Gastroesophageal sphincter (tissue), 4 donors: Measurements from ENCODE around the gene NTN3. TPM values are rescaled to one million over a fixed set of nuclear protein-coding genes. Genes with fewer than 3 reads are reported as not detected.
A peak's percentile ranks its signal among the peaks of the same experiment; 100 is the strongest.

Experiments
- ATAC-seq: fragments of 150-250 bp; one replicate; pipeline ENCODE4 v1.9.1; 2016; ENCODE audit warnings: mild to moderate bottlenecking, moderate library complexity
- H3K27ac ChIP-seq, 4 donors: fragments of 200-600 bp; sonication (generic) in 3 of 4; 1 replicate in 3 of 4; 2 replicates in 1 of 4; pipeline ENCODE4 v1.5.1; 2016 to 2019
- H3K27me3 ChIP-seq: fragments of 200-600 bp; sonication (generic); one replicate; pipeline ENCODE4 v1.5.1; 2019
- H3K36me3 ChIP-seq, 2 donors: fragments of 200-600 bp; sonication (generic); one replicate each; pipeline ENCODE4 v1.5.1; 2019; ENCODE audit warnings: control low read depth in 1 of 2
- H3K4me1 ChIP-seq, 3 donors: fragments of 200-600 bp; sonication (generic); 1 replicate in 2 of 3; 2 replicates in 1 of 3; pipeline ENCODE4 v1.5.1; 2016 to 2019; ENCODE audit warnings: control low read depth in 2 of 3
- H3K4me3 ChIP-seq, 2 donors: fragments of 200-600 bp; sonication (generic); one replicate each; pipeline ENCODE4 v1.5.1; 2019; ENCODE audit warnings: mild to moderate bottlenecking in 1 of 2, moderate library complexity in 1 of 2
- H3K9me3 ChIP-seq, 3 donors: fragments of 200-600 bp; sonication (generic); one replicate each; pipeline ENCODE4 v1.5.1; 2017 to 2019; ENCODE audit warnings: control low read depth in 2 of 3
- EP300 ChIP-seq: sonication (generic); formaldehyde crosslinking; IDR thresholded peaks from one replicate; pipeline ENCODE4 v1.6.1; 2017; ENCODE audit warnings: antibody characterized with exemption, mild to moderate bottlenecking
- POLR2A ChIP-seq, 2 donors: fragments of 450-650 bp; IDR thresholded peaks; one replicate each; pipeline ENCODE4 v1.6.1; 2017; ENCODE audit warnings: antibody characterized with exemption in 2 of 2, mild to moderate bottlenecking in 2 of 2, moderate library complexity in 1 of 2
- POLR2AphosphoS5 ChIP-seq: sonication (generic); formaldehyde crosslinking; IDR thresholded peaks from one replicate; pipeline ENCODE4 v1.6.1; 2017; ENCODE audit warnings: antibody characterized with exemption
- WGBS, 2 donors: methylation state at CpG; one replicate each; pipeline ENCODE4 v1.1.5; 2018; ENCODE audit warnings: low coverage in 1 of 2; 5-methylcytosine and 5-hydroxymethylcytosine counted together
- total RNA-seq, 4 donors: library from RNA; depleted of rRNA; stranded (reverse); fragments of >200 nt; gene quantifications; one replicate each; pipeline ENCODE4 v1.1.0, GENCODE V29; 2016
- TF ChIP-seq, protein P1 (sequence below), 4 experiments: fragments of 200-600 bp in 2 of 4; fragments of 450-650 bp in 2 of 4; sonication (generic) in 1 of 4; IDR thresholded peaks; one replicate each; pipeline ENCODE4 v1.5.1; 2017 to 2019; ENCODE audit warnings: antibody characterized with exemption in 4 of 4, mild to moderate bottlenecking in 2 of 4, moderate library complexity in 2 of 4

NTN3 gene
- total RNA-seq, 4 donors from 2014 or later, result not detected

DNA sequence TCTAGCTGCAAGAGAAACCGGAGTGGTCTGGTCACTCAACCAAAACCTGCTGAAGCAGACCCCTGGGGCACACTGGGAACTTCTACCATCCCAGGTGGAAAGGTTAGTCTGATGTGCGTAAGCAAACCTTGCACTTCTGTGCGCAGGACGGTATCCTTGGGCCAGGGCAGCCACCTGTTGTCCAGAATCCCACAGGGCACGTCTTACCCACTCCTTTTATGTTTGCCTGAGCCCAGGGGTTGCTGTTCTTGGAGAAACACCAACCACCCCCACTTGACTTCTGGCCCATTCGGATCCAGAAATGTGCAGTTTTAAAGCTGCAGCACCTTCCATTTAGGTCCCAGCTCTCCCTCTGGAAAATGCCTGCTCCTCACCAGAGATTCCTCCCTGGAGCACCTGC, 22.5 kb downstream of the NTN3 start:
- TF ChIP-seq EP300 (no peak), POLR2AphosphoS5 (no peak), POLR2A (IDR thresholded peaks at IDR 0.05) (no peak)
- TF ChIP-seq, protein P1, sequence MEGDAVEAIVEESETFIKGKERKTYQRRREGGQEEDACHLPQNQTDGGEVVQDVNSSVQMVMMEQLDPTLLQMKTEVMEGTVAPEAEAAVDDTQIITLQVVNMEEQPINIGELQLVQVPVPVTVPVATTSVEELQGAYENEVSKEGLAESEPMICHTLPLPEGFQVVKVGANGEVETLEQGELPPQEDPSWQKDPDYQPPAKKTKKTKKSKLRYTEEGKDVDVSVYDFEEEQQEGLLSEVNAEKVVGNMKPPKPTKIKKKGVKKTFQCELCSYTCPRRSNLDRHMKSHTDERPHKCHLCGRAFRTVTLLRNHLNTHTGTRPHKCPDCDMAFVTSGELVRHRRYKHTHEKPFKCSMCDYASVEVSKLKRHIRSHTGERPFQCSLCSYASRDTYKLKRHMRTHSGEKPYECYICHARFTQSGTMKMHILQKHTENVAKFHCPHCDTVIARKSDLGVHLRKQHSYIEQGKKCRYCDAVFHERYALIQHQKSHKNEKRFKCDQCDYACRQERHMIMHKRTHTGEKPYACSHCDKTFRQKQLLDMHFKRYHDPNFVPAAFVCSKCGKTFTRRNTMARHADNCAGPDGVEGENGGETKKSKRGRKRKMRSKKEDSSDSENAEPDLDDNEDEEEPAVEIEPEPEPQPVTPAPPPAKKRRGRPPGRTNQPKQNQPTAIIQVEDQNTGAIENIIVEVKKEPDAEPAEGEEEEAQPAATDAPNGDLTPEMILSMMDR (IDR thresholded peaks at IDR 0.05), result no peak
- ATAC-seq, result no peak
- Histone ChIP-seq H3K9me3 (no peaks in the 10 kb centered on the region), H3K4me3 (no peak overlapping the region), H3K36me3 (peaks cover 0 to 49% of the 10 kb centered on the region in 2 donors), H3K4me1 (peaks cover 0 to 19% (median 15%) of the 10 kb centered on the region in 3 donors), H3K27ac (no peak overlapping the region), H3K27me3 (no peaks in the 10 kb centered on the region)
- 95 to 96% methylated on average over 5 to 6 of the region's 6 CpGs for WGBS, 2 donors

DNA sequence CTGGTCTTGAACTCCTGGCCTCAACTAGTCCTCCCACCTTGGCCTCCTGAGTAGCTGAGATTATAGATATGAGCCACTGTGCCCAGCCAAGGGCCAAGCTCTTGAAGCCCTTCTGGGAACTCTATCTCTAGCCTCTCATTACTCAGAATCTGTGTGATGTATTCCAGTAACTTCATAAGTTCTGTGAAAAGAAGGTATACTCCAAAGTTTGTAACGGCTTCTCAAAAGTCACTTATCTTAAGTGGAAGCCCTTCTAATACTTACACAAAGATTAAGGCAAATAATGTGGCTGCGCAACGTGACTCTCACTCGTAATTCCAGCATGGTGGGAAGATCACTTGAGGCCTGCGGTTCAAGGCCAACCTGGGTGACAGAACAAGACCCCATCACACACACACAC, 23.5 kb downstream of the NTN3 start:
- Histone ChIP-seq H3K27me3 (no peaks in the 10 kb centered on the region), H3K36me3 (peaks cover 0 to 59% of the 10 kb centered on the region in 2 donors), H3K9me3 (no peaks in the 10 kb centered on the region), H3K4me3 (no peak overlapping the region), H3K27ac (no peak overlapping the region), H3K4me1 (peaks cover 0 to 27% (median 15%) of the 10 kb centered on the region in 3 donors)
- WGBS, 2 donors, result 86 to 91% methylated on average over 5 of the region's 5 CpGs
- no peak for ATAC-seq
- no peak for TF ChIP-seq POLR2AphosphoS5
- TF ChIP-seq, protein P1 (IDR thresholded peaks at IDR 0.05), result no peak
- no peak for TF ChIP-seq EP300
- TF ChIP-seq POLR2A (IDR thresholded peaks at IDR 0.05), result no peak

DNA sequence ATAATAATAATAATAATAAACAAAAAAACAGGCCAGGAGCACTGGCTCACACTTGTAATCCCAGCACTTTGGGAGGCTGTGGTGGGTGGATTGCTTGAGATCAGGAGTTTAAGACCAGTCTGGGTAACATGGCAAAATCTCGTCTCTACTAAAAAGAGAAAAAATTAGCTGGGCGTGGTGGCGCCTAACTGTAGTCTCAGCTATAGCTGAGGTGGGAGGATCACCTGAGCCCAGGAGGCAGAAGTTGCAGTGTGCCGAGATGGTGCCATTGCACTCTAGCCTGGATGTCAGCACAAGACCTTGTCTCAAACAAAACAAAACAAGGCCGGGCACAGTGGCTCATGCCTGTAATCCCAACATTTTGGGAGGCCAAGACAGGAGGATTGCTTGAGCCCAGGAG, 23.9 kb downstream of the NTN3 start:
- no peak overlapping the region for H3K4me3 ChIP-seq
- no peak for TF ChIP-seq EP300
- no peak for TF ChIP-seq POLR2AphosphoS5
- TF ChIP-seq, protein P1 (IDR thresholded peaks at IDR 0.05), result no peak
- TF ChIP-seq POLR2A (IDR thresholded peaks at IDR 0.05), result no peak
- no peaks in the 10 kb centered on the region for H3K27me3 ChIP-seq
- peaks cover 0 to 59% of the 10 kb centered on the region in 2 donors for H3K36me3 ChIP-seq
- no peak overlapping the region for H3K27ac ChIP-seq
- no peak for ATAC-seq
- peaks cover 0 to 27% (median 15%) of the 10 kb centered on the region in 3 donors for H3K4me1 ChIP-seq
- H3K9me3 ChIP-seq, result no peaks in the 10 kb centered on the region
- WGBS, 2 donors, result 93% methylated on average over 5 of the region's 5 CpGs; no CpG with 5 or more reads in 1 of the 2 donors

DNA sequence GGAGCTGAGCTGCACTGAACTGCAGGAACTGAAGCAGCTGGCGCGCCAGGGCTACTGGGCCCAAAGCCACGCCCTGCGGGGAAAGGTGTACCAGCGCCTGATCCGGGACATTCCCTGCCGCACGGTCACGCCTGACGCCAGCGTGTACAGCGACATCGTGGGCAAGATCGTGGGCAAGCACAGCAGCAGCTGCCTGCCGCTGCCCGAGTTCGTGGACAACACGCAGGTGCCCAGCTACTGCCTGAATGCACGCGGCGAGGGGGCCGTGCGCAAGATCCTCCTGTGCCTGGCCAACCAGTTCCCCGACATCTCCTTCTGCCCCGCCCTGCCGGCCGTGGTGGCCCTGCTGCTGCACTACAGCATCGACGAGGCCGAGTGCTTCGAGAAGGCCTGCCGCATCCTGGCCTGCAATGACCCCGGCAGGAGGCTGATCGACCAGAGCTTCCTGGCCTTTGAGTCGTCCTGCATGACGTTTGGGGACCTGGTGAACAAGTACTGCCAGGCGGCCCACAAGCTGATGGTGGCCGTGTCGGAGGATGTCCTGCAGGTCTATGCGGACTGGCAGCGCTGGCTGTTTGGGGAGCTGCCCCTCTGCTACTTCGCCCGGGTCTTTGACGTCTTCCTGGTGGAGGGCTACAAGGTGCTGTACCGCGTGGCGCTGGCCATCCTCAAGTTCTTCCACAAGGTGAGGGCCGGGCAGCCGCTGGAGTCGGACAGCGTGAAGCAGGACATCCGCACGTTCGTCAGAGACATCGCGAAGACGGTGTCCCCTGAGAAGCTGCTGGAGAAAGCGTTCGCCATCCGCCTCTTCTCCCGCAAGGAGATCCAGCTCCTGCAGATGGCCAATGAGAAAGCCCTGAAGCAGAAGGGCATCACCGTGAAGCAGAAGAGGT, 25.4 kb downstream of the NTN3 start:
- Histone ChIP-seq H3K27me3 (no peaks in the 10 kb centered on the region), H3K9me3 (no peaks in the 10 kb centered on the region), H3K4me1 (peaks cover 0 to 35% (median 20%) of the 10 kb centered on the region in 3 donors), H3K36me3 (peaks cover 0 to 53% of the 10 kb centered on the region in 2 donors), H3K4me3 (no peak overlapping the region), H3K27ac (peak overlapping the region in 2 of 4 donors; percentile 46 to 49)
- no peak for ATAC-seq
- 88% methylated on average over 17 of the region's 62 CpGs; no CpG with 5 or more reads in 1 of the 2 donors for WGBS, 2 donors
- TF ChIP-seq, protein P1 (IDR thresholded peaks at IDR 0.05), result no peak
- TF ChIP-seq POLR2AphosphoS5, result no peak
- TF ChIP-seq POLR2A (IDR thresholded peaks at IDR 0.05), result no peak
- TF ChIP-seq EP300, result no peak
